Kidney epithelial cell (primary cell): ENCODE measurements around the gene PHF20. TPM values are rescaled to one million over a fixed set of nuclear protein-coding genes. Genes with fewer than 3 reads are reported as not detected.

Source experiments
- DNase-seq: peaks from one replicate; pipeline ENCODE4 v3.0.0-alpha.2; 2010; ENCODE audit warnings: low read depth
- H3K27me3 ChIP-seq: 2 replicates; pipeline ENCODE4 v1.6.0; 2011; ENCODE audit warnings: low read length; ENCODE audit not compliant: control insufficient read depth, insufficient read depth
- H3K36me3 ChIP-seq: 2 replicates; pipeline ENCODE4 v1.5.1; 2011; ENCODE audit warnings: low read length; ENCODE audit not compliant: control insufficient read depth, insufficient read depth
- H3K4me3 ChIP-seq: 2 replicates; pipeline ENCODE4 v1.5.1; 2011; ENCODE audit warnings: low read depth, mild to moderate bottlenecking, control low read depth, low read length
- CTCF ChIP-seq: IDR thresholded peaks from 2 replicates; pipeline ENCODE4 v1.5.1; 2011; ENCODE audit warnings: mild to moderate bottlenecking, moderate library complexity, low read length, control low read depth, inconsistent platforms; ENCODE audit not compliant: insufficient read depth, poor library complexity, severe bottlenecking
- total RNA-seq: library from RNA; depleted of rRNA; stranded (reverse); fragments of >200 nt; gene quantifications from 2 replicates; pipeline ENCODE4 v1.2.3, GENCODE V29; 2015

The PHF20 gene
- total RNA-seq, 1 donor from 2014 or later, result 39.0 TPM

- no peak for TF ChIP-seq CTCF
- no peak for DNase-seq
- no peak overlapping the region for H3K4me3 ChIP-seq
- no peaks in the 10 kb centered on the region for H3K27me3 ChIP-seq
- peaks cover 2% of the 10 kb centered on the region for H3K36me3 ChIP-seq
Observed at GRCh38 chr20:35734374-35734773, 37.4 kb upstream of the PHF20 start.

- TF ChIP-seq CTCF, result no peak
- Histone ChIP-seq H3K4me3 (no peak overlapping the region), H3K27me3 (no peaks in the 10 kb centered on the region), H3K36me3 (peaks cover 2% of the 10 kb centered on the region)
- no peak for DNase-seq
Observed at GRCh38 chr20:35734777-35735649, 36.8 kb upstream of the PHF20 start.

GRCh38 chr20:35735826-35736470 lies 35.9 kb upstream of the PHF20 start:
- TF ChIP-seq CTCF, result no peak
- Histone ChIP-seq H3K27me3 (no peaks in the 10 kb centered on the region), H3K36me3 (no peaks in the 10 kb centered on the region), H3K4me3 (no peak overlapping the region)
- no peak for DNase-seq

GRCh38 chr20:35737865-35738333 lies 33.9 kb upstream of the PHF20 start:
- TF ChIP-seq CTCF, result no peak
- no peaks in the 10 kb centered on the region for H3K27me3 ChIP-seq
- no peak for DNase-seq
- H3K4me3 ChIP-seq, result no peak overlapping the region
- no peaks in the 10 kb centered on the region for H3K36me3 ChIP-seq

- H3K27me3 ChIP-seq, result no peaks in the 10 kb centered on the region
- no peak overlapping the region for H3K4me3 ChIP-seq
- TF ChIP-seq CTCF, result no peak
- DNase-seq, result no peak
- H3K36me3 ChIP-seq, result no peaks in the 10 kb centered on the region
Observed at GRCh38 chr20:35738410-35739179, 33.2 kb upstream of the PHF20 start.
